Breast epithelium (tissue), 3 donors: ENCODE results near the gene EDC3.

ENCODE experiments used
- POLR2AphosphoS5 ChIP-seq, 3 donors: sonication (generic); formaldehyde crosslinking; IDR thresholded peaks; one replicate each; pipeline ENCODE4 v1.6.1; 2017; ENCODE audit warnings: antibody characterized with exemption in 3 of 3
- TF ChIP-seq, protein P1 (sequence below), 3 donors: fragments of 450-650 bp; IDR thresholded peaks; one replicate each; pipeline ENCODE4 v1.5.1; 2016 to 2017; ENCODE audit warnings: antibody characterized with exemption in 3 of 3, mild to moderate bottlenecking in 3 of 3, moderate library complexity in 3 of 3

GRCh38 chr15:74683758-74684157 lies 12.1 kb downstream of the EDC3 start:
- TF ChIP-seq, protein P1, sequence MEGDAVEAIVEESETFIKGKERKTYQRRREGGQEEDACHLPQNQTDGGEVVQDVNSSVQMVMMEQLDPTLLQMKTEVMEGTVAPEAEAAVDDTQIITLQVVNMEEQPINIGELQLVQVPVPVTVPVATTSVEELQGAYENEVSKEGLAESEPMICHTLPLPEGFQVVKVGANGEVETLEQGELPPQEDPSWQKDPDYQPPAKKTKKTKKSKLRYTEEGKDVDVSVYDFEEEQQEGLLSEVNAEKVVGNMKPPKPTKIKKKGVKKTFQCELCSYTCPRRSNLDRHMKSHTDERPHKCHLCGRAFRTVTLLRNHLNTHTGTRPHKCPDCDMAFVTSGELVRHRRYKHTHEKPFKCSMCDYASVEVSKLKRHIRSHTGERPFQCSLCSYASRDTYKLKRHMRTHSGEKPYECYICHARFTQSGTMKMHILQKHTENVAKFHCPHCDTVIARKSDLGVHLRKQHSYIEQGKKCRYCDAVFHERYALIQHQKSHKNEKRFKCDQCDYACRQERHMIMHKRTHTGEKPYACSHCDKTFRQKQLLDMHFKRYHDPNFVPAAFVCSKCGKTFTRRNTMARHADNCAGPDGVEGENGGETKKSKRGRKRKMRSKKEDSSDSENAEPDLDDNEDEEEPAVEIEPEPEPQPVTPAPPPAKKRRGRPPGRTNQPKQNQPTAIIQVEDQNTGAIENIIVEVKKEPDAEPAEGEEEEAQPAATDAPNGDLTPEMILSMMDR (IDR thresholded peaks at IDR 0.05) = no peak
- no peak for TF ChIP-seq POLR2AphosphoS5 (IDR thresholded peaks at IDR 0.05)
